NCI-H2029 (cell line): ENCODE data around the gene CLTB.
"Not testable (repeated sequence)": the region's sequence is repeated elsewhere in the genome, so short reads cannot be mapped to it uniquely, and the experiment has no call there.

Experiments used
- DNase-seq: peaks from one replicate; lab custom pipeline; 2025; lab: John Stamatoyannopoulos, UW

The CLTB gene

GRCh38 chr5:176427971-176428370 lies 11.6 kb upstream of the CLTB start:
- DNase-seq: no peak

GRCh38 chr5:176426876-176427275 lies 10.5 kb upstream of the CLTB start:
- no peak for DNase-seq

GRCh38 chr5:176425791-176426190 lies 9.5 kb upstream of the CLTB start:
- no peak for DNase-seq

DNA sequence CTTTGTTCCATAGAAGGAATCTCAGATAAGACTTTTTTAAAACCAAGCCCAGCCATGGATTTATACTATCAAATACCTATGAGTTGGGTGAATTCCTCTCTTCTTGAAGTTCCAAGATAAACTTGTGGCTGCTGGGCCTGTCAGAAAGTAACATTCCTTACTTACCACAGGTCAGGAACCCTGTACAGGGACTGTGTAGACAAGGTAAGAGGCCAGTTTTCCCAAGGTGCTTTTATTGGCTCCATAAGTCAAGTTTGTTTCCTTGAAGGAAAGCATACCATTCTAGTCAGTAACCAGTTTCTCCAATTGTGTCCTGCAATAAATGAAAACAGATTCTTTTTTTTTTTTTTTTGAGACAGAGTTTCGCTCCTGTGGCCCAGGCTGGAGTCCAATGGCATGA lies 8.8 kb upstream of the CLTB start:
- no peak for DNase-seq

- no peak for DNase-seq
Measured at GRCh38 chr5:176424181-176424580, 7.8 kb upstream of the CLTB start.

- no peak for DNase-seq
Measured at GRCh38 chr5:176420972-176421544, 4.7 kb upstream of the CLTB start.

DNA sequence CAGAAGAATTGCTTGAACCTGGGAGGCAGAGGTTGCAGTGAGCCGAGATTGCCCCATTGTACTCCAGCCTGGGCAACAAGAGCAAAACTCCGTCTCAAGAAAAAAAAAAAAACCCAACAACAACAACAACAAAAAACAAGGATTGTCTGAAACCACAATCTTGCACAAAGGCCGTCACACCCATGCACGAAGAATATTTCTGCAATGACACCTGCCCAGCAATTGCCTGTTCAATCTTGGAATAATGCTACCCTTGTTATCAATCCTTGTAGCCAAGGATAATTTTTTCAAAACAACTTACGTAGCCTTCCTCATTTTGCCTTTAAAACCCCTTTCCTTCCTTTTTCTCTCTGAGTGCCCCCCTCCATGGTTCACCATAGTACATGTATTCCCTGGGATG lies 3.7 kb upstream of the CLTB start:
- DNase-seq: no peak

- DNase-seq: no peak
Measured at GRCh38 chr5:176418251-176418650, 1.9 kb upstream of the CLTB start.

GRCh38 chr5:176416965-176417364 lies 626 bp upstream of the CLTB start:
- DNase-seq: no peak

DNA sequence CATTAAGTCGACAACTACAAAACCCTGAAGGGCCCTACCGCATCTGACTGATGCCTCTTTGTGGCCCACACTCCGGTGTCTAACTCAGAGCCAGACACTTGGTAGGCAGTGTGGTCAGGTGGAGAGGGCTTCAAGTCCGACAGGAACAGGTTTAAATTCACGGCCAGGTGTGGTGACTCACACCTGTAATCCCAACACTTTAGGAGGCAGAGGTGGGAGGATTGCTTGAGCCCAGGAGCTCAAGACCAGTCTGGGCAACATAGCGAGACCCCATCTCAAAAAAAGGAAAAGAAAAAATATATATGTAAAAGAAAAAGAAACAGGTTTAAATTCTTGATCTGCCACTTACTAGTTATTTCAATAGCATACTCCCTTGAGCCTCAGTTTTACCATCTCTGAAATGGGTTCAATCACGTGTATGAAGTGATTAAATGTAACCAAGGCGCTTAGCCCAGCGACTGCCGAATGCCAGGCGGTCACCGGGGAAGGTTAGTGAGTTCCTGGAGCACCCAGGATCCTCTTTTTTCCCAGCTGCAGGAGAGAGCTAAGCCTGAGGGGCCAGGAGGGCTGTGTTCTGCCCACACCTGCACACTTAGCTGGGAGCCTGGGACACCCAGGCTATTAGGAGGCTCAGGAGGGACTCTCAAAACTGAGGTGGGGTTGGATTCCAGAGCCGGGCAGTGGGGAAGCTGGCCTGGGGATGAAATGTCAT lies 943 bp downstream of the CLTB start:
- DNase-seq: no peak

GRCh38 chr5:176414704-176415103 lies 1.6 kb downstream of the CLTB start:
- DNase-seq: no peak

GRCh38 chr5:176413709-176414191 lies 2.6 kb downstream of the CLTB start:
- DNase-seq: no peak

DNA sequence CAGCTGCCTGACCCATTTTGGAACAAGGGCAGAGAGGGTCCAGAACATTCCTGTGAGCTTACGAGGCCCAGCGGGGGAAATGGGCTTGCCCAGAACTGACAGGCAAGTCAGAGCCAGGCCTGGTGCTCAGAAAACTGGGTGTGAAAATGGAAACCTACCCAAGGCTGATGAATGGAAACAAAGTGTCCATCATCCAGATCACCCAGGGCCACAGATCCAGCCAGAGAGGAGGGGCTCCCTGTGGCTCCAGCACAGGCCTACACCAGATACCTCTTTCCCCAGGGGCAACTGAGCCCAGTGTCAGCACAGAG lies 3.1 kb downstream of the CLTB start:
- DNase-seq: no peak

DNA sequence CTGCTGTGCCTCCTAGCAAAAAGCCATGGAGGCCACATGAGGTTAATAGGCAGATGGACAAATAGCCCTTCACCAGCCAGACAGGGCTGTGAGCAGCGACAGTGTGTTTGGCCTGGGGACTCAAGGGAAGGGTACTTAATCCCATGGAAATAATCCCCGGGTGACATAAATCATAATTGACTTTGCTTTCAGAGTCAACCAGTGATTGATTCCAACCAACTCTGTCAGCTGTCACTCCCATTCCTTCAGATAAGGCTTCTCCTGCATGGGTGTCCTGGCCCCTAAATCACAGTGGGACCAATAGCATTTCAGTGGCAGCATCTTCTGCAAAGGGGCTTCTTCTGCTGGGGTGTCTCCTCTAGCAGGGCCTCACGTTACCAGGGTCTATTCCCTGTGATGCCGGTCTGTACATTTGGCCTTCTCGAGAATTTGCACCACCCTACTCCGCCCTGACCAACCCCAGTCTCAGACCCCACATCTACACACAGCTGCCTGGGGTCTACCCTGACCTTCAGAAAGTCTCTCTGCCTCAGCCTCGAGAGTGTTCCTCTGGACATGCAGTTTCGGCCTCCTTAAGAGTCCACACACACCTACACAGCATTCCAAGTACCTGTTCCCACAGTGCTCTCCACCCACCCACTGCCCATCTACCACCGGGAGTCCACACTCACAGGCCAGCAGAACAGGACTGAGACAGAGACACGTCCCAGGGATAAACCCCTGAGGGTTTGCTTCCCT lies 3.7 kb downstream of the CLTB start:
- DNase-seq: no peak

DNA sequence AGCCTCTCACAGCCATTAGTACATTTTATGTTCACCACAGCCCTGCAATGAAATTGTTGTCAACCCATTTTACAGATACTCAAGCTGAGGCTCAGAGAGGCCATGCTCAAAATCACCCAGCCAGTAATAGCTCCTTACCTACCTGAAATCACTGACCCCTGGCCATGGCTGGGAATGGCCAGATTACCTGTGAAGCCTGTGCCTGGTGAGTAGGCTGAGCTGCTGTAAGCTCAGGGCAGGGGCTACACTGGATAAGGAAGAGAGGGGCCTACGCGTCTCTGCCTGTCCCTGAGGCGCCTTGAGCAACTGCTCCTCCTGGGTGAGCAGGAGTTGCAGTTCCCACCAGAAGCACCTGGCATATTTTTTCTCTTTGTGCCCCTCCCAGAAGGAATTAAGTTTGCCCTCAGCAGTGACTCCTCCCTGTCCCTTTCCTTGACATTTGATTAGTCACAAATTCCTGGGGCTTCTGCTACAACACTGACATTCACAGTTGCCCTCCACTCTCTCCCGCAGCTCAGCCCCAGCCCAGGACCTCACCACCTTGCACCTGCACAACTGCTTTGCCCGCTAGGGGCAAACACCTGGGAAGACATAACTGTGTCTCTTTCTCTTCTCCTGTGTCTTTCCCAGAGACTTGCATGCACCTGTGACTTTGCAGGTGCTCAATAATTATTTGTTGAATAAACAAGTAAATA lies 5.7 kb downstream of the CLTB start:
- DNase-seq: no peak

- no peak for DNase-seq
Measured at GRCh38 chr5:176409765-176410164, 6.6 kb downstream of the CLTB start.

DNA sequence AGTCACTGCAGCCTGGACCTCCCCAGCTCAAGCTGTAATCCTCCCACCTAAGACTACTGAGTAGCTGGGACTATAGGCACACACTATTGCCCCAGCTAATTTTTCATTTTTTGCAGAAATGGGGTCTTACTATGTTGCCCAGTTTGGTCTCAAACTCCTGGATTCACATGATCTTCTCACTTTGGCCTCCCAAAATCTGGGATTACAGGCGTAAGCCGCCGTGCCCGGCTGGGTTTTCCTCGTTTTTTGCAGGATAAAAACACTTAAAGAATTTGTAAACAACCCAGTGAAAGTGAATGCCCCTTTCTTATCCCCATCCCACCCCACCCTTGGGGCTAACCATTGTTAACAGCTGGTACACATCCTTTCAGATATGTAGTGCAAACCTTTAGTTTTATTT lies 7.7 kb downstream of the CLTB start:
- DNase-seq: no peak

- DNase-seq: not testable (repeated sequence)
Measured at GRCh38 chr5:176408252-176408573, 8.1 kb downstream of the CLTB start.

- DNase-seq: no peak
Measured at GRCh38 chr5:176407456-176408251, 8.7 kb downstream of the CLTB start.

GRCh38 chr5:176406436-176407052 lies 9.8 kb downstream of the CLTB start:
- DNase-seq: no peak

- no peak for DNase-seq
Measured at GRCh38 chr5:176405656-176406435, 10.5 kb downstream of the CLTB start.
